MCF 10A (cell line): ENCODE results near the gene ZBTB7C. TPM values are rescaled to one million over a fixed set of nuclear protein-coding genes. Genes with fewer than 3 reads are reported as not detected.

ENCODE experiments used
- BruUV-seq: library from RNA; stranded (reverse); fragments of 400-500 nt; replicated peaks from 2 replicates; lab custom pipeline; 2021; lab: Mats Ljungman, UMichigan
- CTCF ChIA-PET: fragments of 300-600 bp; sonication (Branson Sonifier 250); formaldehyde crosslinking; extraction: SDS; loops from one replicate; lab custom pipeline; 2021; ENCODE audit warnings: antibody characterized with exemption, inconsistent platforms; lab: Yijun Ruan, JAX
- POLR2A ChIA-PET: fragments of 300-600, 350-650 bp; sonication (Branson Sonifier 250); formaldehyde crosslinking; extraction: SDS; loops from one replicate; lab custom pipeline; 2020; ENCODE audit warnings: antibody characterized with exemption, inconsistent platforms; lab: Yijun Ruan, JAX
- DNase-seq: peaks from one replicate; pipeline ENCODE4 v3.0.0-alpha.2; 2018; ENCODE audit not compliant: unreplicated experiment
- H3K27ac Mint-ChIP-seq: one replicate; pipeline ENCODE4 v1.8.0; 2022; ENCODE audit warnings: mild to moderate bottlenecking, low read depth, mixed read lengths; ENCODE audit not compliant: unreplicated experiment
- H3K27me3 Mint-ChIP-seq: one replicate; pipeline ENCODE4 v1.8.0; 2022; ENCODE audit warnings: mixed read lengths; ENCODE audit not compliant: insufficient read depth, unreplicated experiment
- H3K36me3 Mint-ChIP-seq: one replicate; pipeline ENCODE4 v1.8.0; 2022; ENCODE audit warnings: mild to moderate bottlenecking, moderate library complexity, mixed read lengths; ENCODE audit not compliant: insufficient read depth, unreplicated experiment
- H3K4me1 Mint-ChIP-seq: one replicate; pipeline ENCODE4 v1.8.0; 2022; ENCODE audit warnings: mixed read lengths; ENCODE audit not compliant: insufficient read depth, unreplicated experiment
- H3K4me3 Mint-ChIP-seq: one replicate; pipeline ENCODE4 v1.8.0; 2022; ENCODE audit warnings: mild to moderate bottlenecking, moderate library complexity, mixed read lengths; ENCODE audit not compliant: unreplicated experiment
- H3K9me3 Mint-ChIP-seq: one replicate; pipeline ENCODE4 v1.8.0; 2022; ENCODE audit warnings: mixed read lengths; ENCODE audit not compliant: unreplicated experiment
- CTCF ChIP-seq: fragments of 200-600 bp; IDR thresholded peaks from one replicate; pipeline ENCODE4 v1.8.0; 2022; ENCODE audit warnings: antibody characterized with exemption, mild to moderate bottlenecking; ENCODE audit not compliant: unreplicated experiment
- intact Hi-C: fragments of 100-400 bp; cut with micrococcal nuclease; formaldehyde crosslinking; loops from 2 replicates; pipeline ENCODE4 v1.14.1; 2022
- total RNA-seq: library from RNA; stranded (reverse); gene quantifications from 2 replicates; pipeline ENCODE4 v1.2.3, GENCODE V29; 2022

ZBTB7C gene
- total RNA-seq, 1 experiment from 2014 or later = 0.42 TPM

GRCh38 chr18:48111587-48111986, 297.6 kb downstream of the ZBTB7C start:
- ChIA-PET CTCF (interaction anchor here (1.3 kb wide), 1 partner anchor 81 kb away, joined by 3 read pairs; no protein-coding TSS in a partner anchor), POLR2A (no interaction called here)
- intact Hi-C loops = no loop called here
- Mint-ChIP-seq H3K4me3 (no peak overlapping the region), H3K36me3 (no peaks in the 10 kb centered on the region), H3K9me3 (no peaks in the 10 kb centered on the region), H3K27me3 (peaks cover 3% of the 10 kb centered on the region), H3K27ac (no peak overlapping the region), H3K4me1 (peaks cover 5% of the 10 kb centered on the region)
- BruUV-seq = no TSS peak
- DNase-seq = no peak
- TF ChIP-seq CTCF = no peak

- intact Hi-C loops = no loop called here
- CTCF ChIA-PET = interaction anchor here (1.3 kb wide), 1 partner anchor 80 kb away, joined by 3 read pairs; no protein-coding TSS in a partner anchor
- POLR2A ChIA-PET = interaction anchor here (0.7 kb wide), 1 partner anchor 17 kb away, joined by 3 read pairs; no protein-coding TSS in a partner anchor
- TF ChIP-seq CTCF = no peak
- peaks cover 12% of the 10 kb centered on the region for H3K4me1 Mint-ChIP-seq
- no peak for DNase-seq
- no TSS peak for BruUV-seq
- no peaks in the 10 kb centered on the region for H3K9me3 Mint-ChIP-seq
- no peak overlapping the region for H3K27ac Mint-ChIP-seq
- no peaks in the 10 kb centered on the region for H3K36me3 Mint-ChIP-seq
- peaks cover 10% of the 10 kb centered on the region for H3K27me3 Mint-ChIP-seq
- H3K4me3 Mint-ChIP-seq = no peak overlapping the region
Observed at GRCh38 chr18:48110797-48111196, 298.4 kb downstream of the ZBTB7C start.

- TF ChIP-seq CTCF = no peak
- POLR2A ChIA-PET = no interaction called here
- H3K27me3 Mint-ChIP-seq = peaks cover 14% of the 10 kb centered on the region
- DNase-seq = no peak
- no peak overlapping the region for H3K27ac Mint-ChIP-seq
- intact Hi-C loops = loop anchor here (10.0 kb wide), 1 partner anchor 75 kb away; no protein-coding TSS in a partner anchor
- CTCF ChIA-PET = interaction anchor here (0.5 to 0.6 kb wide), 2 partner anchors 13 to 500 kb away, joined by 3 read pairs; no protein-coding TSS in a partner anchor
- H3K9me3 Mint-ChIP-seq = no peaks in the 10 kb centered on the region
- no peaks in the 10 kb centered on the region for H3K36me3 Mint-ChIP-seq
- H3K4me1 Mint-ChIP-seq = peaks cover 12% of the 10 kb centered on the region
- no TSS peak for BruUV-seq
- no peak overlapping the region for H3K4me3 Mint-ChIP-seq
Observed at GRCh38 chr18:48109961-48110493, 299.2 kb downstream of the ZBTB7C start.

GRCh38 chr18:48108136-48108535, 301.0 kb downstream of the ZBTB7C start:
- DNase-seq = no peak
- H3K27me3 Mint-ChIP-seq = peaks cover 29% of the 10 kb centered on the region
- no peaks in the 10 kb centered on the region for H3K36me3 Mint-ChIP-seq
- H3K27ac Mint-ChIP-seq = no peak overlapping the region
- H3K4me3 Mint-ChIP-seq = no peak overlapping the region
- peaks cover 8% of the 10 kb centered on the region for H3K4me1 Mint-ChIP-seq
- ChIA-PET POLR2A (interaction anchor here (0.7 kb wide), 1 partner anchor 231 kb away, joined by 3 read pairs; no protein-coding TSS in a partner anchor), CTCF (no interaction called here)
- BruUV-seq = no TSS peak
- TF ChIP-seq CTCF = no peak
- no peaks in the 10 kb centered on the region for H3K9me3 Mint-ChIP-seq
- intact Hi-C loops = loop anchor here (10.0 kb wide), 1 partner anchor 73 kb away; no protein-coding TSS in a partner anchor
